Lower leg skin (tissue), 3 donors: Measurements from ENCODE around the gene XDH.

Experiments
- POLR2A ChIP-seq, 2 donors: fragments of 450-650 bp; IDR thresholded peaks; one replicate each; pipeline ENCODE4 v1.6.1; 2016 to 2017; ENCODE audit warnings: antibody characterized with exemption in 2 of 2, mild to moderate bottlenecking in 1 of 2, moderate library complexity in 1 of 2
- TF ChIP-seq, protein P1 (sequence below), 3 donors: fragments of 450-650 bp; IDR thresholded peaks; one replicate each; pipeline ENCODE4 v1.5.1; 2016; ENCODE audit warnings: antibody characterized with exemption in 3 of 3, mild to moderate bottlenecking in 3 of 3, moderate library complexity in 2 of 3

DNA sequence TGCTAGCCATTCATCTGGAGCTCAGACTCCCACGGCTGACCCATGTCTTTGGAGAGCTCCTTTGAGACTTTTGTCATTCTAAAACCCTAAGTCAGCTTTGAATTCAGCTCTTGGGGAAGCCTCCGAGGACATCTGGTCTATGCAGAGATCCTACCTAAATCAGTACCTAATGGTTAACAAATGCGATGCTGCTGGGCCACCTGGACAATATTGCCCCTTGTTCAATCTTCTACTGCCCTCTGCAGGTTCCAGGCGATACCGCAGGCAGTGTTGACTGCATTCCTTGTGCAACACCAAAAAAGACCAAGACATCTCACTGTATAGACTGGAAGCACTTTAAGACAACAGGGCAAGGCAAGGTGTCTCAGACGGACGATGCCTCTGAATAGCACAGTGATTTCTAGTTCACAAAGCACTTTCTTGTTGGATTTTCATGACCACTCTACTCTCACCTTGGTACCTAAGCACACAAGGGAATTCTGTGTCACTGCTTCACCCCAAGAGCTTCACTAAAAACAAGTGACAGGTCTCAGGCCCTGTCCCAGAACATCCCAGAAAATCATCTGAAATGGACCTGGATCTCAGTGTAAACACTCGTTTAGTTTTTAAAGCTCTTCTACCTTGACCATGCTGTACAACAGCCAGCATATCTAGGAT lies 80.9 kb downstream of the XDH start:
- TF ChIP-seq, protein P1, sequence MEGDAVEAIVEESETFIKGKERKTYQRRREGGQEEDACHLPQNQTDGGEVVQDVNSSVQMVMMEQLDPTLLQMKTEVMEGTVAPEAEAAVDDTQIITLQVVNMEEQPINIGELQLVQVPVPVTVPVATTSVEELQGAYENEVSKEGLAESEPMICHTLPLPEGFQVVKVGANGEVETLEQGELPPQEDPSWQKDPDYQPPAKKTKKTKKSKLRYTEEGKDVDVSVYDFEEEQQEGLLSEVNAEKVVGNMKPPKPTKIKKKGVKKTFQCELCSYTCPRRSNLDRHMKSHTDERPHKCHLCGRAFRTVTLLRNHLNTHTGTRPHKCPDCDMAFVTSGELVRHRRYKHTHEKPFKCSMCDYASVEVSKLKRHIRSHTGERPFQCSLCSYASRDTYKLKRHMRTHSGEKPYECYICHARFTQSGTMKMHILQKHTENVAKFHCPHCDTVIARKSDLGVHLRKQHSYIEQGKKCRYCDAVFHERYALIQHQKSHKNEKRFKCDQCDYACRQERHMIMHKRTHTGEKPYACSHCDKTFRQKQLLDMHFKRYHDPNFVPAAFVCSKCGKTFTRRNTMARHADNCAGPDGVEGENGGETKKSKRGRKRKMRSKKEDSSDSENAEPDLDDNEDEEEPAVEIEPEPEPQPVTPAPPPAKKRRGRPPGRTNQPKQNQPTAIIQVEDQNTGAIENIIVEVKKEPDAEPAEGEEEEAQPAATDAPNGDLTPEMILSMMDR (IDR thresholded peaks at IDR 0.05) = peak in 1 of 3 donors; percentile 39
- no peak for TF ChIP-seq POLR2A (IDR thresholded peaks at IDR 0.05)
